Measurements from ENCODE around the gene P2RY2. TPM values are rescaled to one million over a fixed set of nuclear protein-coding genes. Genes with fewer than 3 reads are reported as not detected.

The P2RY2 gene
- total and polyA plus RNA-seq, 2 donors (not counting 1 experiment from before 2014, with no cell fraction given), result 0.12 to 0.37 TPM

DNA sequence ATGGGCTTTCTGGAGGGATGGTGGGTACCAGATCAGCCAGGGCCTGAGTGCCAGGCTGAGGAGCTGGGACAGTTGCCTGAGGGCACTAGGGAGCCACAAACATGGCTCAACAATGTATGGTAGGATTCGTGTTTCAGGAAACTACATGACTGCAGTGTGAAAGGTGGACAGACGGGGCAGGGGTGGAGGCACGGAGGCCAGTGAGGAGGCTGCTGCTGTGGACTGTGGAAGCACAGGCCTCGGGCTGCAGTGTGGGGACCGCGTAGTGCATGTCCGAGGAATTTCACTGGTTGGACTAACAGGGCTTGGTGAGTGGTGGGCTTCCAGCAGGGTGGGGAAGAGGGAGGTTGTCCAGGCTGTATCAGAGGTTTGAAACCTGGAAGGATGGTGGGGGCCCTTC lies 7.8 kb downstream of the P2RY2 start:
- Histone ChIP-seq H3K9me3 (ENCODE audit: control extremely low read depth in 1 of 3, control insufficient read depth in 2 of 3, insufficient read depth in 1 of 3, low read length in 2 of 3) (no peaks in the 10 kb centered on the region), H3K4me1 (ENCODE audit: control insufficient read depth in 2 of 2, insufficient read depth in 2 of 2, low read length in 2 of 2) (no peaks in the 10 kb centered on the region), H3K27me3 (replicated peaks in 1 of 4; ENCODE audit: control extremely low read depth in 1 of 4, control insufficient read depth in 3 of 4, insufficient read depth in 4 of 4, low read length in 3 of 4) (peaks cover 0 to 5% (median 0%) of the 10 kb centered on the region in 4 experiments), H3K9ac (ENCODE audit: low read length) (no peak overlapping the region), H2AFZ (ENCODE audit: insufficient read depth, low read depth, low read length, poor library complexity, severe bottlenecking) (no peak overlapping the region), H3K4me3 (ENCODE audit: control extremely low read depth in 1 of 5, extremely low read depth in 1 of 5, insufficient read depth in 1 of 5, low read depth in 2 of 5, low read length in 4 of 5) (no peak overlapping the region), H3K79me2 (ENCODE audit: control insufficient read depth, insufficient read depth, low read length) (no peaks in the 10 kb centered on the region), H3K4me2 (replicated peaks; ENCODE audit: low read depth, low read length, poor library complexity, severe bottlenecking) (no peak overlapping the region), H4K20me1 (ENCODE audit: control insufficient read depth, insufficient read depth, low read length, poor library complexity, severe bottlenecking) (no peaks in the 10 kb centered on the region), H3K27ac (ENCODE audit: low read length in 2 of 2) (no peak overlapping the region), H3K36me3 (replicated peaks in 1 of 2; ENCODE audit: control extremely low read depth in 1 of 2, control insufficient read depth in 1 of 2, extremely low read depth in 1 of 2, insufficient read depth in 2 of 2, low read length in 1 of 2) (no peaks in the 10 kb centered on the region)
- no peak overlapping the region for H3K4me3 Mint-ChIP-seq
- WGBS (ENCODE audit: insufficient coverage), result 97% methylated on average over 7 of the region's 7 CpGs
- intact Hi-C loops (cut with micrococcal nuclease), result no loop called here
- TF ChIP-seq, protein P1, sequence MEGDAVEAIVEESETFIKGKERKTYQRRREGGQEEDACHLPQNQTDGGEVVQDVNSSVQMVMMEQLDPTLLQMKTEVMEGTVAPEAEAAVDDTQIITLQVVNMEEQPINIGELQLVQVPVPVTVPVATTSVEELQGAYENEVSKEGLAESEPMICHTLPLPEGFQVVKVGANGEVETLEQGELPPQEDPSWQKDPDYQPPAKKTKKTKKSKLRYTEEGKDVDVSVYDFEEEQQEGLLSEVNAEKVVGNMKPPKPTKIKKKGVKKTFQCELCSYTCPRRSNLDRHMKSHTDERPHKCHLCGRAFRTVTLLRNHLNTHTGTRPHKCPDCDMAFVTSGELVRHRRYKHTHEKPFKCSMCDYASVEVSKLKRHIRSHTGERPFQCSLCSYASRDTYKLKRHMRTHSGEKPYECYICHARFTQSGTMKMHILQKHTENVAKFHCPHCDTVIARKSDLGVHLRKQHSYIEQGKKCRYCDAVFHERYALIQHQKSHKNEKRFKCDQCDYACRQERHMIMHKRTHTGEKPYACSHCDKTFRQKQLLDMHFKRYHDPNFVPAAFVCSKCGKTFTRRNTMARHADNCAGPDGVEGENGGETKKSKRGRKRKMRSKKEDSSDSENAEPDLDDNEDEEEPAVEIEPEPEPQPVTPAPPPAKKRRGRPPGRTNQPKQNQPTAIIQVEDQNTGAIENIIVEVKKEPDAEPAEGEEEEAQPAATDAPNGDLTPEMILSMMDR (IDR thresholded peaks at IDR 0.05), result no peak
- TF ChIP-seq EZH2 (IDR thresholded peaks at IDR 0.05; ENCODE audit: borderline replicate concordance, insufficient read depth, low read depth, low read length, poor library complexity, severe bottlenecking), result no peak
- ATAC-seq (ENCODE audit: low read depth) (no peak), DNase-seq (no peak)
- H3K4me1 Mint-ChIP-seq, result no peaks in the 10 kb centered on the region
- ChIA-PET POLR2A (no interaction called here), CTCF (no interaction called here)
- no peak overlapping the region for H3K27ac Mint-ChIP-seq
- H3K9me3 Mint-ChIP-seq (ENCODE audit: insufficient read depth), result no peaks in the 10 kb centered on the region
- peaks cover 2% of the 10 kb centered on the region for H3K27me3 Mint-ChIP-seq

DNA sequence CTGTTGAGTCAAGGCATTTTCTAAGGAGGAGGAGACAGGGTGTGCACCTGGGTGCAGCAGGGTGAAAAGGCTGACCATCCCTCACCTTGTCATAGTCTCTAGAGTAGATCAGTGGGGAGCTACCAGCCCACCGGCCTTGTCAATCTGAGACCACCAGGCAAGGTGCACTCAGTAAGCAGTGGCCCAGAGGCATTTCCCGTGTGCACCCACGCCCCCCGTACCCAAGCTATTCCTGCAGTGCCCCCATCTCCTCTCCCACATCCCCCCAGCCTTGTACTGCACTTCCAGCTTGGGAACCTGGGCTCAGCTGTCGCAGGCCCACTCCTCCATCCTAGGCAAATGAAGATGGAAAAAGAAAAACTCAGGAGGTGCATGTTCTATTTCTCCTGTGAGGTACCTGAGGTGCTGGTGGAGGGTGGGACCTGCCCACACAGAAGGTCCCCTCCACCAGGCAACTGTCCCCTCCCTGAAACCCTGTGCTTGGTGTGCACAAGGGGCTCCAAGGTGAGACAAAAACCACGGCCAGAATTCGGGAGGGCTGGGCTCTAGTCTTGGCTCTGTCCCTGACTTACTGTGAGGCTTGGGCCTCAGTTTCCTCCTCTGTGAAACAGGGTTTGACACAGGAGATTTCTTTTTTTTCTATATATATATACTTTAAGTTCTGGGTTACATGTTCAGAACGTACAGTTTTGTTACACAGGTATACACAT lies 8.4 kb downstream of the P2RY2 start:
- Mint-ChIP-seq H3K4me1 (no peaks in the 10 kb centered on the region), H3K27me3 (no peaks in the 10 kb centered on the region), H3K4me3 (no peak overlapping the region), H3K27ac (no peak overlapping the region), H3K9me3 (ENCODE audit: insufficient read depth) (no peaks in the 10 kb centered on the region)
- Histone ChIP-seq H2AFZ (ENCODE audit: insufficient read depth, low read depth, low read length, poor library complexity, severe bottlenecking) (no peak overlapping the region), H3K9me3 (ENCODE audit: control extremely low read depth in 1 of 3, control insufficient read depth in 2 of 3, insufficient read depth in 1 of 3, low read length in 2 of 3) (no peaks in the 10 kb centered on the region), H3K36me3 (replicated peaks in 1 of 2; ENCODE audit: control extremely low read depth in 1 of 2, control insufficient read depth in 1 of 2, extremely low read depth in 1 of 2, insufficient read depth in 2 of 2, low read length in 1 of 2) (no peaks in the 10 kb centered on the region), H3K9ac (ENCODE audit: low read length) (no peak overlapping the region), H3K4me3 (ENCODE audit: control extremely low read depth in 1 of 5, extremely low read depth in 1 of 5, insufficient read depth in 1 of 5, low read depth in 2 of 5, low read length in 4 of 5) (no peak overlapping the region), H3K27ac (ENCODE audit: low read length in 2 of 2) (no peak overlapping the region), H3K4me2 (replicated peaks; ENCODE audit: low read depth, low read length, poor library complexity, severe bottlenecking) (no peak overlapping the region), H4K20me1 (ENCODE audit: control insufficient read depth, insufficient read depth, low read length, poor library complexity, severe bottlenecking) (no peaks in the 10 kb centered on the region), H3K79me2 (ENCODE audit: control insufficient read depth, insufficient read depth, low read length) (no peaks in the 10 kb centered on the region), H3K27me3 (replicated peaks in 1 of 4; ENCODE audit: control extremely low read depth in 1 of 4, control insufficient read depth in 3 of 4, insufficient read depth in 4 of 4, low read length in 3 of 4) (peaks cover 0 to 5% (median 0%) of the 10 kb centered on the region in 4 experiments), H3K4me1 (ENCODE audit: control insufficient read depth in 2 of 2, insufficient read depth in 2 of 2, low read length in 2 of 2) (no peaks in the 10 kb centered on the region)
- ATAC-seq (ENCODE audit: low read depth), result no peak
- intact Hi-C loops (cut with micrococcal nuclease), result no loop called here
- 63% methylated on average over 3 of the region's 8 CpGs for WGBS (ENCODE audit: insufficient coverage)
- DNase-seq, result no peak
- TF ChIP-seq, protein P1 (IDR thresholded peaks at IDR 0.05), result no peak
- ChIA-PET CTCF (no interaction called here), POLR2A (no interaction called here)

All from B cell (primary cell).